SK-N-SH (cell line): Measurements from ENCODE around the gene UBC. TPM values are rescaled to one million over a fixed set of nuclear protein-coding genes. Genes with fewer than 3 reads are reported as not detected.

Experiments used
- CTCF ChIA-PET: fragments of 300-600, 350-600 bp; formaldehyde crosslinking; extraction: SDS; loops from one replicate; lab custom pipeline; 2021; lab: Yijun Ruan, JAX
- POLR2A ChIA-PET: fragments of 350-600 bp; sonication (Branson Sonifier 250); formaldehyde crosslinking; extraction: SDS; loops from one replicate; lab custom pipeline; 2020; ENCODE audit warnings: antibody characterized with exemption, inconsistent platforms; lab: Yijun Ruan, JAX
- DNase-seq: peaks from one replicate; pipeline ENCODE4 v3.0.0; 2012
- H2AFZ ChIP-seq: fragments of 200-600 bp; sonication (generic); 2 replicates; pipeline ENCODE4 v1.8.1; 2016; ENCODE audit warnings: antibody characterized with exemption, mild to moderate bottlenecking, low read depth
- H3F3A ChIP-seq: fragments of 200-600 bp; sonication (generic); replicated peaks from 2 replicates; pipeline ENCODE3; 2016; ENCODE audit warnings: antibody characterized with exemption, mild to moderate bottlenecking; ENCODE audit not compliant: insufficient read depth
- H3K27ac ChIP-seq, 2 experiments: fragments of 200-500 bp in 1 of 2; fragments of 200-600 bp in 1 of 2; sonication (Bioruptor generic) in 1 of 2; sonication (generic), shearing (Covaris generic) in 1 of 2; 2 replicates each; pipeline versions ENCODE4 v1.5.1 to v1.6.1; 2014 to 2016; ENCODE audit warnings: low read depth in 2 of 2, inconsistent platforms in 1 of 2, low read length in 1 of 2, mild to moderate bottlenecking in 1 of 2, mixed read lengths in 1 of 2
- H3K27me3 ChIP-seq: fragments of 200-600 bp; sonication (generic), shearing (Covaris generic); 2 replicates; pipeline ENCODE4 v1.6.1; 2016; ENCODE audit warnings: mixed run types; ENCODE audit not compliant: insufficient read depth
- H3K36me3 ChIP-seq, 2 experiments: fragments of 200-500 bp in 1 of 2; fragments of 200-600 bp in 1 of 2; sonication (Bioruptor generic) in 1 of 2; sonication (generic) in 1 of 2; replicated peaks in 1 of 2; 2 replicates each; pipeline versions ENCODE3 to v1.5.1; 2014 to 2016; ENCODE audit warnings: low read length in 1 of 2, mild to moderate bottlenecking in 1 of 2; ENCODE audit not compliant: insufficient read depth in 2 of 2, control insufficient read depth in 1 of 2
- H3K4me1 ChIP-seq, 2 experiments: fragments of 200-500 bp in 1 of 2; fragments of 200-600 bp in 1 of 2; sonication (Bioruptor generic) in 1 of 2; sonication (generic), shearing (Covaris generic) in 1 of 2; 2 replicates each; pipeline versions ENCODE4 v1.5.1 to v1.6.1; 2014 to 2016; ENCODE audit warnings: low read depth in 1 of 2, low read length in 1 of 2, mixed run types in 1 of 2; ENCODE audit not compliant: insufficient read depth in 2 of 2, control insufficient read depth in 1 of 2
- H3K4me2 ChIP-seq: fragments of 200-600 bp; sonication (generic), shearing (Covaris generic); 2 replicates; pipeline ENCODE4 v1.6.1; 2017; ENCODE audit warnings: mixed run types
- H3K4me3 ChIP-seq, 2 experiments: fragments of 200-500 bp in 1 of 2; fragments of 200-600 bp in 1 of 2; sonication (Bioruptor generic) in 1 of 2; sonication (generic), shearing (Covaris generic) in 1 of 2; 2 replicates each; pipeline versions ENCODE4 v1.5.1 to v1.8.1; 2014 to 2016; ENCODE audit warnings: low read depth in 2 of 2, inconsistent platforms in 1 of 2, low read length in 1 of 2, mild to moderate bottlenecking in 1 of 2, mixed read lengths in 1 of 2, moderate library complexity in 1 of 2
- H3K79me2 ChIP-seq: fragments of 200-600 bp; sonication (generic); 2 replicates; pipeline ENCODE4 v1.8.1; 2017; ENCODE audit warnings: mild to moderate bottlenecking; ENCODE audit not compliant: insufficient read depth
- H3K9ac ChIP-seq: fragments of 200-600 bp; sonication (generic); 2 replicates; pipeline ENCODE4 v1.6.1; 2017; ENCODE audit warnings: mixed run types
- H3K9me2 ChIP-seq: fragments of 200-600 bp; sonication (generic); 2 replicates; pipeline ENCODE4 v1.6.1; 2017; ENCODE audit warnings: mixed run types
- H3K9me3 ChIP-seq: fragments of 200-600 bp; sonication (generic); 2 replicates; pipeline ENCODE4 v1.6.1; 2017; ENCODE audit warnings: mixed run types, mild to moderate bottlenecking, moderate library complexity
- H4K20me1 ChIP-seq: fragments of 200-600 bp; sonication (generic); 2 replicates; pipeline ENCODE4 v1.6.1; 2017; ENCODE audit warnings: mild to moderate bottlenecking, mixed run types; ENCODE audit not compliant: insufficient read depth
- CHD2 ChIP-seq: fragments of 150-350 bp; IDR thresholded peaks from 2 replicates; pipeline ENCODE4 v1.6.1; 2018; ENCODE audit warnings: low read length; ENCODE audit not compliant: partially characterized antibody
- EP300 ChIP-seq, 2 experiments: IDR thresholded peaks; 2 replicates each; pipeline versions ENCODE4 v1.4.0 to v1.6.1; 2012; ENCODE audit warnings: borderline replicate concordance in 1 of 2, low read depth in 1 of 2, low read length in 1 of 2
- FOXJ3 ChIP-seq: sonication (generic); formaldehyde crosslinking; IDR thresholded peaks from 2 replicates; pipeline ENCODE4 v1.5.1; 2020; ENCODE audit warnings: mild to moderate bottlenecking, missing genetic modification reagents
- RAD21 ChIP-seq: IDR thresholded peaks from 2 replicates; pipeline ENCODE4 v1.6.1; 2012; ENCODE audit warnings: mild to moderate bottlenecking, low read length
- RCOR1 ChIP-seq: fragments of 150-350 bp; IDR thresholded peaks from 2 replicates; pipeline ENCODE4 v1.6.1; 2017; ENCODE audit warnings: antibody characterized with exemption, low read length
- RFX5 ChIP-seq: IDR thresholded peaks from 2 replicates; pipeline ENCODE4 v1.6.1; 2012; ENCODE audit warnings: mild to moderate bottlenecking, improper control_type of control experiment, low read length
- SIN3A ChIP-seq: IDR thresholded peaks from 2 replicates; pipeline ENCODE4 v1.6.1; 2012; ENCODE audit warnings: low read depth, mild to moderate bottlenecking, low read length, moderate library complexity, borderline replicate concordance
- TAF1 ChIP-seq: IDR thresholded peaks from 2 replicates; pipeline ENCODE4 v1.6.1; 2012; ENCODE audit warnings: low read depth, mild to moderate bottlenecking, low read length, moderate library complexity, borderline replicate concordance
- TCF12 ChIP-seq: IDR thresholded peaks from 2 replicates; pipeline ENCODE4 v1.4.0; 2012
- WGBS: methylation state at CpG from one replicate; pipeline ENCODE4 v1.1.6; 2017; ENCODE audit warnings: low lambda C conversion rate; 5-methylcytosine and 5-hydroxymethylcytosine counted together
- polyA plus RNA-seq, 3 experiments: library from polyadenylated mRNA; depleted of rRNA; stranded (reverse); fragments of >200 nt; gene quantifications; 2 replicates each; pipeline ENCODE4 v1.2.3, GENCODE V29; 2012
- TF ChIP-seq, protein P1 (sequence below): fragments of 150-350 bp; IDR thresholded peaks from 2 replicates; pipeline ENCODE4 v1.6.1; 2017; ENCODE audit warnings: antibody characterized with exemption, low read length, low read depth, borderline replicate concordance

UBC gene
- polyA plus RNA-seq, 1 of the 3 experiments (the other 2 are of a cell fraction): 1,327 TPM

DNA sequence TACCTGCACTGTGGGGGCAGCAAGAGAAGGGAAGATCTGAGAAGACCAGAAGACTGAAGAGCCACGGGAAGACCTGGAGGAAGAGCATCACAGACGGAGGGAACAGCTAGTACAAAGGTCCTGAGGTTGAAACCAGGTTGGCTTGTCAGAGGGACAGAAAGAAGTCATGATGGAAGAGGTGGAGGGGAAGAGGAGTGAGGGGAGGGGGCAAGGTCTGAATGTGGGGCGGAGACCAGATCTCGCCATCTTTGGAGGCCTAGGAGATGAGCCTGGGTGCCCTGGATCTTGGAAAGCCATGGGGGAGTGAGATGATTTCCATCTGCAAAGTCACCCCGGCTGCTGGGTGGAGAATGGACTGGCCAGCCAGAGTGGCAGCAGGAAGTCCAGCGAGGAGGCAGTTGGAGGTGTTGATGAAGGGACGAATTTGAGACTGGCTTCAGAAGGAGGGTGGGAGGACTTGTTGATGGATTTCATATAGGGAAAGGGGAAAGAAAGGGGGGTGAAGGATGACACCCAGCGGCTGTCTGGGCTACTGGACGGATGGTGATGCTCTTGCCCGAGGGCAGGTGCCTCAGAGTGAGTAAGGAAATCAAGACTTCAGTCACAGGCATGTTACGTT lies 14.6 kb upstream of the UBC start:
- no peaks in the 10 kb centered on the region for H3K9me3 ChIP-seq
- ChIA-PET CTCF (interaction anchor here (2.4 to 2.6 kb wide), 2 partner anchors 10 to 22 kb away, joined by 10 to 22 read pairs; no protein-coding TSS in a partner anchor), POLR2A (no interaction called here)
- peaks cover 0 to 8% of the 10 kb centered on the region in 2 experiments; a peak in 1 of 4 replicates for H3K4me1 ChIP-seq
- TF ChIP-seq RAD21: no peak
- TF ChIP-seq, protein P1, sequence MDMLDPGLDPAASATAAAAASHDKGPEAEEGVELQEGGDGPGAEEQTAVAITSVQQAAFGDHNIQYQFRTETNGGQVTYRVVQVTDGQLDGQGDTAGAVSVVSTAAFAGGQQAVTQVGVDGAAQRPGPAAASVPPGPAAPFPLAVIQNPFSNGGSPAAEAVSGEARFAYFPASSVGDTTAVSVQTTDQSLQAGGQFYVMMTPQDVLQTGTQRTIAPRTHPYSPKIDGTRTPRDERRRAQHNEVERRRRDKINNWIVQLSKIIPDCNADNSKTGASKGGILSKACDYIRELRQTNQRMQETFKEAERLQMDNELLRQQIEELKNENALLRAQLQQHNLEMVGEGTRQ: no peak
- TF ChIP-seq RFX5: no peak
- TF ChIP-seq TAF1: no peak
- no peak for TF ChIP-seq SIN3A
- no peak for TF ChIP-seq FOXJ3 (CRISPR knock-in tag)
- no peak for TF ChIP-seq EP300 (IDR thresholded peaks at IDR 0.05; ENCODE audit: borderline replicate concordance in 1 of 2, low read depth in 1 of 2, low read length in 1 of 2)
- TF ChIP-seq CHD2: no peak
- no peak overlapping the region for H3K9ac ChIP-seq
- no peak overlapping the region for H3K27ac ChIP-seq
- H4K20me1 ChIP-seq: no peaks in the 10 kb centered on the region
- H3F3A ChIP-seq: peaks cover 3% of the 10 kb centered on the region
- no peak for DNase-seq
- 74% methylated on average over 11 of the region's 11 CpGs for WGBS
- H3K9me2 ChIP-seq: no peaks in the 10 kb centered on the region
- no peak overlapping the region for H3K4me3 ChIP-seq
- H3K4me2 ChIP-seq: no peak overlapping the region
- H2AFZ ChIP-seq: no peak overlapping the region
- no peaks in the 10 kb centered on the region for H3K36me3 ChIP-seq
- no peaks in the 10 kb centered on the region for H3K79me2 ChIP-seq
- H3K27me3 ChIP-seq: no peaks in the 10 kb centered on the region

DNA sequence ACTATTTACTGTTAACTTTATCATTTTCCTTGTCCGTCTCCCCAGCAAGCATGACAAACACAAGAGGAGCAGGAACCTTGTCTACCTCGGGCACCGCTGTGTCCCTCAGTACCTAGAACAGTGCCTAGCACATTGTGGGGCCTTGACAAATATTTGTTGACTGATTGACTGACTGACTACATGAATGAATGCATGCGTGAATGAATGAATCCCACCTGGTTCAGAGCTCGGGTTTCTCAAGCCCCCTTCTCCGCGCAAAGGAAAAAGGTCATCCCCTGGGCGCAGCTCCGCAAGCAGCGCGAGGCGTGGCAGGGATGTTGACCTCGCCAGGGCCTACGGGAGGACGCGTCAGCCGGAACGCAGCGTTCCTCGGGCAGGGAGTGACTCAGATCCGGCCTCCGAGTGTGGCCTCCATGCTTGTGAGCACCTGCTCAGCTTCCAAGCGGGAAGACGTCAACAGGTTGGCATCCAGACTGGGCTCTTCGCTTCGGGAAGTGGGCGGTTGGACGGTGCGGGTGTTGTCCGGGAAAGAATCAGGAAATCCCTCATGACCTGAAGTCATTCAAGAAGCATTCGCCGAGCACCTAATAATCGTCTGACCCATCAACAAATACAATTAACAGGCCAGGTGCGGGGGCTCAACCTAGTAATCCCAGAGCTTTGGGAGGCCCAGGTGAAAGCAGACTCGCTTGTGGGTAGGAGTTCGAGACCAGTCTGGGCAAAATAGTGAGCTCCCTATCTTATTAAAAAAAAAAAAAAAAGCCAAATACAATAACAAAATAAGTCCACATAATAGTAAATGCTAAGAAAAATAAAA lies 13.9 kb upstream of the UBC start:
- H3K9ac ChIP-seq: no peak overlapping the region
- peak overlapping the region in 1 of 2 experiments; percentile 71; a peak in 2 of 4 replicates for H3K27ac ChIP-seq

More for the DNA sequence above, 13.9 kb upstream of the UBC start:
- Histone ChIP-seq H3K4me3 (peak overlapping the region; percentile 69 to 72; a peak in 3 of 4 replicates), H3K36me3 (no peaks in the 10 kb centered on the region), H2AFZ (peak overlapping the region; percentile 70), H4K20me1 (no peaks in the 10 kb centered on the region), H3K79me2 (no peaks in the 10 kb centered on the region), H3K27me3 (no peaks in the 10 kb centered on the region), H3K4me1 (peaks cover 0 to 10% of the 10 kb centered on the region in 2 experiments; a peak in 1 of 4 replicates), H3K9me3 (no peaks in the 10 kb centered on the region), H3K9me2 (no peaks in the 10 kb centered on the region), H3K4me2 (peak overlapping the region; percentile 39; the same call in 1 of the 2 replicates), H3F3A (peaks cover 3% of the 10 kb centered on the region)
- ChIA-PET POLR2A (interaction anchor here (1.0 to 1.6 kb wide), 2 partner anchors 11 to 12 kb away, joined by 6 to 7 read pairs; no protein-coding TSS in a partner anchor), CTCF (interaction anchor here (2.4 to 2.6 kb wide), 2 partner anchors 11 to 22 kb away, joined by 10 to 22 read pairs; no protein-coding TSS in a partner anchor)
- TF ChIP-seq TCF12 (no peak), RCOR1 (no peak)
- DNase-seq: no peak
- 79% methylated on average over 36 of the region's 36 CpGs for WGBS
